SK-N-MC (cell line): ENCODE results near the gene TRPM5.

Experiments used
- EZH2 ChIP-seq: fragments of 200-600 bp; sonication (generic); IDR thresholded peaks from one replicate; pipeline ENCODE4 v1.6.1; 2017; ENCODE audit warnings: antibody characterized with exemption
- POLR2AphosphoS5 ChIP-seq: IDR thresholded peaks from 2 replicates; pipeline ENCODE4 v1.6.1; 2012; ENCODE audit warnings: mild to moderate bottlenecking, low read depth, low read length, borderline replicate concordance

DNA sequence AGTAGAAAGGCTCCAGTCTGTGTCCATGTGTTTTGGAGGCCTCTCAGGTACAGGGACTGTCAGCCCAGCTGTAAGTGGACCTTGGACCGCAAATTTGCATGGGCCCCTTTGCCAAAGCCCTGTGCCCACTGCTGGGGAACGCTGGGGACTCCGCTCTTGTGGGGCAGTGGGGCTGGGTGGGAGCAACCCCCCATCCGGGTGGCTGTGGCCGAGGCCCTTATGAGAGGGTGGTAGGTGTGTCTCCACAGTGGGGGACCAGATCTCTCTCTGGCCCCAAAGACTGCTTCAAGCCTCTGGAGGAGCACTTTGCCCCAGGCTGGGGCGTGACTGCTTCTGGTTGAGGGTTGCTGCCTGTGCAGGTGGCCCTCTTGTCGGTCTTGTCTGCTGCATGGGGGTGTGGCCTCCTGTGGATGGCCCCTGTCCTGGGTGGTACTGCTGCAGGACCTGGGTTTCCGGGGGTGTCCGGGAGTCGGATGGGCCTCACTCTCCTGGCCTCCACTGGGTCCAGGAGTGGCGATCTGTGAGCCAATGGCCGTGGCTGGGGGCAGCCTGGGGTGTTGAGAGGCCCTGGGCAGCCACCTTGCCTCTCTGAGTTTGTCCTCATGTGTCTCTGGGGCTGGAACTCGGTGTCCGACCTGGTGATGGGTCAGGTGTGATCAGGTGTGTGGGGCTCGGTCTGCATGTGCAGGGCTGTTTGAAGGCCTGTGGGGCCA lies 16.4 kb upstream of the TRPM5 start:
- TF ChIP-seq POLR2AphosphoS5: no peak
- no peak for TF ChIP-seq EZH2
